KMS-11 (cell line): ENCODE results near the gene SLC12A4.

Source experiments
- H2AFZ ChIP-seq: fragments of 200-600 bp; sonication (generic); 2 replicates; pipeline ENCODE4 v1.6.1; 2016; ENCODE audit warnings: antibody characterized with exemption, mixed run types, low read depth
- H3K27ac ChIP-seq: fragments of 200-600 bp; sonication (generic); 2 replicates; pipeline ENCODE4 v1.6.1; 2016; ENCODE audit warnings: mild to moderate bottlenecking, mixed run types
- H3K27me3 ChIP-seq: fragments of 200-600 bp; sonication (generic); 2 replicates; pipeline ENCODE4 v1.6.1; 2017; ENCODE audit warnings: mild to moderate bottlenecking, low read depth, mixed run types, moderate library complexity; ENCODE audit not compliant: insufficient read depth
- H3K36me3 ChIP-seq: fragments of 200-600 bp; sonication (generic); 2 replicates; pipeline ENCODE4 v1.6.1; 2017; ENCODE audit warnings: mild to moderate bottlenecking, mixed run types; ENCODE audit not compliant: insufficient read depth
- H3K4me1 ChIP-seq: fragments of 200-600 bp; sonication (generic); 2 replicates; pipeline ENCODE4 v1.6.1; 2016; ENCODE audit warnings: mild to moderate bottlenecking, low read depth, mixed run types; ENCODE audit not compliant: poor library complexity, severe bottlenecking
- H3K4me2 ChIP-seq: fragments of 200-600 bp; sonication (generic); 2 replicates; pipeline ENCODE4 v1.7.0; 2016; ENCODE audit warnings: mild to moderate bottlenecking, mixed run types
- H3K4me3 ChIP-seq: fragments of 200-600 bp; sonication (generic); IDR thresholded peaks from 2 replicates; pipeline ENCODE4 v1.6.1; 2017; ENCODE audit warnings: low read depth, low read length, mixed read lengths; ENCODE audit not compliant: insufficient read depth
- H3K79me2 ChIP-seq: fragments of 200-600 bp; sonication (generic); 2 replicates; pipeline ENCODE4 v1.6.1; 2016; ENCODE audit warnings: low read depth, mixed run types; ENCODE audit not compliant: insufficient read depth
- H3K9ac ChIP-seq: fragments of 200-600 bp; sonication (generic); 2 replicates; pipeline ENCODE4 v1.6.1; 2016; ENCODE audit warnings: mild to moderate bottlenecking, mixed run types
- H4K20me1 ChIP-seq: fragments of 200-600 bp; sonication (generic); 2 replicates; pipeline ENCODE4 v1.6.1; 2016; ENCODE audit warnings: mild to moderate bottlenecking, mixed run types; ENCODE audit not compliant: insufficient read depth
- CTCF ChIP-seq: fragments of 200-600 bp; sonication (generic); conservative IDR thresholded peaks from 2 replicates; pipeline ENCODE4 v1.6.1; 2017; ENCODE audit warnings: low read depth, mild to moderate bottlenecking, antibody characterized with exemption, low read length, moderate library complexity, mixed read lengths

Gene SLC12A4

GRCh38 chr16:67967958-67968399, 458 bp downstream of the SLC12A4 start:
- H3K4me1 ChIP-seq = peaks cover 42% of the 10 kb centered on the region
- no peaks in the 10 kb centered on the region for H3K79me2 ChIP-seq
- no peaks in the 10 kb centered on the region for H3K27me3 ChIP-seq
- H3K4me3 ChIP-seq = no peak overlapping the region
- H3K27ac ChIP-seq = no peak overlapping the region
- no peaks in the 10 kb centered on the region for H3K36me3 ChIP-seq
- no peaks in the 10 kb centered on the region for H4K20me1 ChIP-seq
- H2AFZ ChIP-seq = peak overlapping the region; percentile 92
- H3K9ac ChIP-seq = peak overlapping the region; percentile 69; the same call in 1 of the 2 replicates
- H3K4me2 ChIP-seq = peak overlapping the region; percentile 79
- no peak for TF ChIP-seq CTCF

- TF ChIP-seq CTCF = no peak
- peak overlapping the region; percentile 92 for H2AFZ ChIP-seq
- H3K9ac ChIP-seq = peak overlapping the region; percentile 69; the same call in 1 of the 2 replicates
- H4K20me1 ChIP-seq = no peaks in the 10 kb centered on the region
- no peaks in the 10 kb centered on the region for H3K79me2 ChIP-seq
- no peaks in the 10 kb centered on the region for H3K36me3 ChIP-seq
- peak overlapping the region; percentile 79 for H3K4me2 ChIP-seq
- H3K27me3 ChIP-seq = no peaks in the 10 kb centered on the region
- H3K4me1 ChIP-seq = peaks cover 48% of the 10 kb centered on the region
- H3K27ac ChIP-seq = no peak overlapping the region
- H3K4me3 ChIP-seq = no peak overlapping the region
Measured at GRCh38 chr16:67967183-67967957, 1.1 kb downstream of the SLC12A4 start.

- H3K4me3 ChIP-seq = no peak overlapping the region
- H3K36me3 ChIP-seq = no peaks in the 10 kb centered on the region
- no peak overlapping the region for H2AFZ ChIP-seq
- H3K4me2 ChIP-seq = peak overlapping the region; percentile 79; the same call in 1 of the 2 replicates
- no peaks in the 10 kb centered on the region for H4K20me1 ChIP-seq
- H3K4me1 ChIP-seq = peaks cover 50% of the 10 kb centered on the region
- H3K79me2 ChIP-seq = no peaks in the 10 kb centered on the region
- no peak overlapping the region for H3K27ac ChIP-seq
- no peak overlapping the region for H3K9ac ChIP-seq
- TF ChIP-seq CTCF = no peak
- H3K27me3 ChIP-seq = no peaks in the 10 kb centered on the region
Measured at GRCh38 chr16:67966549-67967182, 1.8 kb downstream of the SLC12A4 start.

GRCh38 chr16:67965668-67966548, 2.5 kb downstream of the SLC12A4 start:
- H3K27ac ChIP-seq = no peak overlapping the region
- no peak overlapping the region for H3K9ac ChIP-seq
- H3K36me3 ChIP-seq = no peaks in the 10 kb centered on the region
- H3K27me3 ChIP-seq = no peaks in the 10 kb centered on the region
- H3K4me3 ChIP-seq = no peak overlapping the region
- H3K4me2 ChIP-seq = peak overlapping the region; percentile 8; the same call in 1 of the 2 replicates
- TF ChIP-seq CTCF = no peak
- no peaks in the 10 kb centered on the region for H4K20me1 ChIP-seq
- H3K79me2 ChIP-seq = no peaks in the 10 kb centered on the region
- peaks cover 50% of the 10 kb centered on the region for H3K4me1 ChIP-seq
- H2AFZ ChIP-seq = no peak overlapping the region
